Liver (tissue), 9 donors: ENCODE measurements around the gene PLEKHA6. TPM values are rescaled to one million over a fixed set of nuclear protein-coding genes. Genes with fewer than 3 reads are reported as not detected.

Source experiments
- DNase-seq: peaks from one replicate; pipeline ENCODE4 v3.0.0-alpha.2; 2017; ENCODE audit warnings: low spot score
- H3K27ac ChIP-seq, 2 donors: one replicate each; pipeline ENCODE4 v1.7.0; 2013; ENCODE audit warnings: inconsistent platforms in 2 of 2, low read length in 2 of 2, control low read depth in 1 of 2, low read depth in 1 of 2, mild to moderate bottlenecking in 1 of 2
- H3K27me3 ChIP-seq, 4 donors: one replicate each; pipeline versions ENCODE4 v1.6.1 to v1.7.0; 2013; ENCODE audit warnings: low read length in 3 of 4, inconsistent platforms in 1 of 4, mild to moderate bottlenecking in 1 of 4, moderate library complexity in 1 of 4; ENCODE audit not compliant: control insufficient read depth in 4 of 4, insufficient read depth in 4 of 4
- H3K36me3 ChIP-seq, 4 donors: one replicate each; pipeline versions ENCODE4 v1.6.1 to v1.7.0; 2013; ENCODE audit warnings: low read length in 3 of 4, mild to moderate bottlenecking in 3 of 4, low read depth in 1 of 4, moderate library complexity in 1 of 4; ENCODE audit not compliant: control insufficient read depth in 4 of 4, insufficient read depth in 3 of 4
- H3K4me1 ChIP-seq, 4 donors: one replicate each; pipeline versions ENCODE4 v1.6.1 to v1.7.0; 2013; ENCODE audit warnings: low read length in 3 of 4, mild to moderate bottlenecking in 3 of 4, moderate library complexity in 1 of 4; ENCODE audit not compliant: control insufficient read depth in 4 of 4, insufficient read depth in 4 of 4
- H3K4me3 ChIP-seq, 3 donors: one replicate each; pipeline versions ENCODE4 v1.6.1 to v1.7.0; 2013; ENCODE audit warnings: low read length in 3 of 3, control low read depth in 1 of 3, low read depth in 1 of 3, mild to moderate bottlenecking in 1 of 3
- H3K9ac ChIP-seq, 2 donors: one replicate each; pipeline ENCODE4 v1.7.0; 2013; ENCODE audit warnings: low read length in 2 of 2, mild to moderate bottlenecking in 2 of 2, moderate library complexity in 2 of 2, control low read depth in 1 of 2, low read depth in 1 of 2
- H3K9me3 ChIP-seq, 4 donors: one replicate each; pipeline versions ENCODE4 v1.6.1 to v1.7.0; 2013; ENCODE audit warnings: low read length in 3 of 4; ENCODE audit not compliant: control insufficient read depth in 4 of 4
- EGR1 ChIP-seq, 2 donors: IDR thresholded peaks; 2 replicates each; pipeline ENCODE4 v1.6.1; 2016 to 2018; ENCODE audit warnings: antibody characterized with exemption in 2 of 2, low read depth in 2 of 2
- GABPA ChIP-seq, 2 donors: IDR thresholded peaks in 1 of 2; conservative IDR thresholded peaks in 1 of 2; 2 replicates each; pipeline ENCODE4 v1.6.1; 2016; ENCODE audit warnings: antibody characterized with exemption in 2 of 2, mild to moderate bottlenecking in 1 of 2, moderate library complexity in 1 of 2
- HNF4A ChIP-seq, 2 donors: conservative IDR thresholded peaks; 2 replicates each; pipeline ENCODE4 v1.6.1; 2016; ENCODE audit warnings: antibody characterized with exemption in 2 of 2, mild to moderate bottlenecking in 2 of 2
- HNF4G ChIP-seq: IDR thresholded peaks from 2 replicates; pipeline ENCODE4 v1.6.1; 2016; ENCODE audit warnings: antibody characterized with exemption
- NR2F2 ChIP-seq: IDR thresholded peaks from 2 replicates; pipeline ENCODE4 v1.6.1; 2016; ENCODE audit warnings: antibody characterized with exemption
- RAD21 ChIP-seq, 2 donors: IDR thresholded peaks; 2 replicates each; pipeline ENCODE4 v1.6.1; 2016; ENCODE audit warnings: antibody characterized with exemption in 2 of 2, mild to moderate bottlenecking in 2 of 2
- RXRA ChIP-seq, 2 donors: IDR thresholded peaks; 2 replicates each; pipeline ENCODE4 v1.6.1; 2017 to 2018; ENCODE audit warnings: antibody characterized with exemption in 2 of 2, mild to moderate bottlenecking in 1 of 2
- TAF1 ChIP-seq: conservative IDR thresholded peaks from 2 replicates; pipeline ENCODE4 v1.6.1; 2016; ENCODE audit warnings: antibody characterized with exemption, mild to moderate bottlenecking
- YY1 ChIP-seq: IDR thresholded peaks from 2 replicates; pipeline ENCODE4 v1.6.1; 2016; ENCODE audit warnings: antibody characterized with exemption, mild to moderate bottlenecking
- WGBS: extraction: QIAGEN DNeasy Blood & Tissue Kit; methylation state at CpG from one replicate; pipeline ENCODE4 v1.1.7; 2013; 5-methylcytosine and 5-hydroxymethylcytosine counted together
- polyA plus RNA-seq, 2 donors: library from polyadenylated mRNA; stranded (reverse) in 1 of 2; unstranded in 1 of 2; fragments of 200-250 nt in 1 of 2; fragments of >200 nt in 1 of 2; fragmentation: Nextera tagmentation in 1 of 2; extraction: Ambion mirVana in 1 of 2; gene quantifications; one replicate each; pipeline versions ENCODE4 v1.2.1 to v1.2.3, GENCODE V29; 2013 to 2015
- total RNA-seq, 2 donors: library from RNA; depleted of rRNA; stranded (reverse); fragments of >200 nt; gene quantifications; one replicate each; pipeline ENCODE4 v1.2.3, GENCODE V29; 2014
- TF ChIP-seq, protein P1 (sequence below): fragments of 150-350 bp; IDR thresholded peaks from 2 replicates; pipeline ENCODE4 v1.5.1; 2017; ENCODE audit warnings: improper control_type of control experiment, low read depth, low read length; ENCODE audit not compliant: missing input control
- TF ChIP-seq, protein P2 (sequence below): IDR thresholded peaks from 2 replicates; pipeline ENCODE4 v1.6.1; 2016; ENCODE audit warnings: antibody characterized with exemption
- TF ChIP-seq, protein P3 (sequence below): IDR thresholded peaks from 2 replicates; pipeline ENCODE4 v1.6.1; 2016; ENCODE audit warnings: antibody characterized with exemption
- TF ChIP-seq, protein P4 (sequence below): IDR thresholded peaks from 2 replicates; pipeline ENCODE4 v1.6.1; 2016; ENCODE audit warnings: antibody characterized with exemption, mild to moderate bottlenecking
- donor health status: healthy.
- donor health status: healthy.
- donor health status: healthy.
- donor health status: healthy.
- donor health status: healthy.

Gene PLEKHA6
- total and polyA plus RNA-seq, 4 donors = 5.3 to 12.8 (median 7.6) TPM

DNA sequence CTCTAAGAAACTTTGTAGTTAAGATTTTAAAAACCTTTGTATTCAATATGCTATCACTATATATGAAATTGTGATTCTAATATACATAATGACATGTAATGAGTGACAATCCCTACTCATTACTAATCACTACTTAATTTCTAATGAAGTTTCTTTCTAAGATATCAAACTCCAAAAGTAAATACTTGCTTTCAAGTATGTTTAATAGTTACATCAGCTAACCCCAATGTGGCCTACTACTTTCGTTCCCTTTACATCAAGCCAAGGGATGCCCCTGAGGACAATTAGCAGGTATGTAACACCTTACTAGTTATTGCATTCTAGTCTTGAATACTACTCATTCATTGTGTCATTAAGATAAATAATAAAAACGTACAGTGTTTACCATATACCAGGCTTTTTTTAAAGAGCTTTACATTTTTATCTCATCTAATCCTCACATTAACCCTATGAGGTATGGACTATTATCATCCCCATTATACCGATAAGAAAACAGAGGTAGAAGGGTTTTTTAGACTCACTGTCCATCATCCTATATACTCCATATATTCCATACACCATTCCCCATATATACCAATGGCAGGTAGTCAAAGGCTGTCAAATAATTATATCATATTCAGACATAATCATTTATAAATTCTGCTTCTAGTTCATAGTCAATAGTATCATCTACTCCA, 47.7 kb upstream of the PLEKHA6 start:
- Histone ChIP-seq H3K27ac (peak overlapping the region in 1 of 2 donors; percentile 25), H3K27me3 (no peaks in the 10 kb centered on the region), H3K9ac (peak overlapping the region; percentile 99), H3K4me3 (peak overlapping the region; percentile 84 to 100 (median 96)), H3K9me3 (no peaks in the 10 kb centered on the region), H3K4me1 (peaks cover 5 to 42% (median 20%) of the 10 kb centered on the region in 4 donors), H3K36me3 (peaks cover 4 to 27% (median 25%) of the 10 kb centered on the region in 4 donors)
- TF ChIP-seq YY1 = no peak
- TF ChIP-seq, protein P1, sequence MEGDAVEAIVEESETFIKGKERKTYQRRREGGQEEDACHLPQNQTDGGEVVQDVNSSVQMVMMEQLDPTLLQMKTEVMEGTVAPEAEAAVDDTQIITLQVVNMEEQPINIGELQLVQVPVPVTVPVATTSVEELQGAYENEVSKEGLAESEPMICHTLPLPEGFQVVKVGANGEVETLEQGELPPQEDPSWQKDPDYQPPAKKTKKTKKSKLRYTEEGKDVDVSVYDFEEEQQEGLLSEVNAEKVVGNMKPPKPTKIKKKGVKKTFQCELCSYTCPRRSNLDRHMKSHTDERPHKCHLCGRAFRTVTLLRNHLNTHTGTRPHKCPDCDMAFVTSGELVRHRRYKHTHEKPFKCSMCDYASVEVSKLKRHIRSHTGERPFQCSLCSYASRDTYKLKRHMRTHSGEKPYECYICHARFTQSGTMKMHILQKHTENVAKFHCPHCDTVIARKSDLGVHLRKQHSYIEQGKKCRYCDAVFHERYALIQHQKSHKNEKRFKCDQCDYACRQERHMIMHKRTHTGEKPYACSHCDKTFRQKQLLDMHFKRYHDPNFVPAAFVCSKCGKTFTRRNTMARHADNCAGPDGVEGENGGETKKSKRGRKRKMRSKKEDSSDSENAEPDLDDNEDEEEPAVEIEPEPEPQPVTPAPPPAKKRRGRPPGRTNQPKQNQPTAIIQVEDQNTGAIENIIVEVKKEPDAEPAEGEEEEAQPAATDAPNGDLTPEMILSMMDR = no peak
- TF ChIP-seq EGR1 (IDR thresholded peaks at IDR 0.05; ENCODE audit: low read depth in 2 of 2) = no peak
- no peak for TF ChIP-seq HNF4G
- TF ChIP-seq NR2F2 = no peak
- TF ChIP-seq HNF4A (conservative IDR thresholded peaks at IDR 0.05) = no peak
- TF ChIP-seq, protein P2, sequence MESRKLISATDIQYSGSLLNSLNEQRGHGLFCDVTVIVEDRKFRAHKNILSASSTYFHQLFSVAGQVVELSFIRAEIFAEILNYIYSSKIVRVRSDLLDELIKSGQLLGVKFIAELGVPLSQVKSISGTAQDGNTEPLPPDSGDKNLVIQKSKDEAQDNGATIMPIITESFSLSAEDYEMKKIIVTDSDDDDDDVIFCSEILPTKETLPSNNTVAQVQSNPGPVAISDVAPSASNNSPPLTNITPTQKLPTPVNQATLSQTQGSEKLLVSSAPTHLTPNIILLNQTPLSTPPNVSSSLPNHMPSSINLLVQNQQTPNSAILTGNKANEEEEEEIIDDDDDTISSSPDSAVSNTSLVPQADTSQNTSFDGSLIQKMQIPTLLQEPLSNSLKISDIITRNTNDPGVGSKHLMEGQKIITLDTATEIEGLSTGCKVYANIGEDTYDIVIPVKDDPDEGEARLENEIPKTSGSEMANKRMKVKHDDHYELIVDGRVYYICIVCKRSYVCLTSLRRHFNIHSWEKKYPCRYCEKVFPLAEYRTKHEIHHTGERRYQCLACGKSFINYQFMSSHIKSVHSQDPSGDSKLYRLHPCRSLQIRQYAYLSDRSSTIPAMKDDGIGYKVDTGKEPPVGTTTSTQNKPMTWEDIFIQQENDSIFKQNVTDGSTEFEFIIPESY = no peak
- TF ChIP-seq, protein P3, sequence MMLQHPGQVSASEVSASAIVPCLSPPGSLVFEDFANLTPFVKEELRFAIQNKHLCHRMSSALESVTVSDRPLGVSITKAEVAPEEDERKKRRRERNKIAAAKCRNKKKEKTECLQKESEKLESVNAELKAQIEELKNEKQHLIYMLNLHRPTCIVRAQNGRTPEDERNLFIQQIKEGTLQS = no peak
- TF ChIP-seq, protein P4, sequence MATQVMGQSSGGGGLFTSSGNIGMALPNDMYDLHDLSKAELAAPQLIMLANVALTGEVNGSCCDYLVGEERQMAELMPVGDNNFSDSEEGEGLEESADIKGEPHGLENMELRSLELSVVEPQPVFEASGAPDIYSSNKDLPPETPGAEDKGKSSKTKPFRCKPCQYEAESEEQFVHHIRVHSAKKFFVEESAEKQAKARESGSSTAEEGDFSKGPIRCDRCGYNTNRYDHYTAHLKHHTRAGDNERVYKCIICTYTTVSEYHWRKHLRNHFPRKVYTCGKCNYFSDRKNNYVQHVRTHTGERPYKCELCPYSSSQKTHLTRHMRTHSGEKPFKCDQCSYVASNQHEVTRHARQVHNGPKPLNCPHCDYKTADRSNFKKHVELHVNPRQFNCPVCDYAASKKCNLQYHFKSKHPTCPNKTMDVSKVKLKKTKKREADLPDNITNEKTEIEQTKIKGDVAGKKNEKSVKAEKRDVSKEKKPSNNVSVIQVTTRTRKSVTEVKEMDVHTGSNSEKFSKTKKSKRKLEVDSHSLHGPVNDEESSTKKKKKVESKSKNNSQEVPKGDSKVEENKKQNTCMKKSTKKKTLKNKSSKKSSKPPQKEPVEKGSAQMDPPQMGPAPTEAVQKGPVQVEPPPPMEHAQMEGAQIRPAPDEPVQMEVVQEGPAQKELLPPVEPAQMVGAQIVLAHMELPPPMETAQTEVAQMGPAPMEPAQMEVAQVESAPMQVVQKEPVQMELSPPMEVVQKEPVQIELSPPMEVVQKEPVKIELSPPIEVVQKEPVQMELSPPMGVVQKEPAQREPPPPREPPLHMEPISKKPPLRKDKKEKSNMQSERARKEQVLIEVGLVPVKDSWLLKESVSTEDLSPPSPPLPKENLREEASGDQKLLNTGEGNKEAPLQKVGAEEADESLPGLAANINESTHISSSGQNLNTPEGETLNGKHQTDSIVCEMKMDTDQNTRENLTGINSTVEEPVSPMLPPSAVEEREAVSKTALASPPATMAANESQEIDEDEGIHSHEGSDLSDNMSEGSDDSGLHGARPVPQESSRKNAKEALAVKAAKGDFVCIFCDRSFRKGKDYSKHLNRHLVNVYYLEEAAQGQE = no peak
- no peak for DNase-seq
- WGBS = 2% methylated on average over 3 of the region's 3 CpGs

DNA sequence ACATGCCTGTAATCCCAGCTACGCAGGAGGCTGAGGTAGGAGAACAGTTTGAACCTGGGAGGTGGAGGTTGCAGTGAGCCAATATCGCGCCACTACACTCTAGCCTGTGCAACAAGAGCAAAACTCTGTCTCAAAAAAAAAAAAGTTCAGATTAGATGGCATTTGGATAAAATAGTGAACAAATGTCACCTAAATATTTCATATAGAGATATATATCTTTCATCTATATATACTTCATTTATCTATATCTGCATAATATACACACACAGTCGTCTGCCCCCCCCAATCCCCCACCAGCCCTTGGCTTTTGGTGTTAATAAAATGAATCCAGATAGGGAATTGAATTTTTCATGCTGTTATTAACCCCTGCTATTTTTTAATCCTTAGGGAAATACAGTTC, 46.9 kb upstream of the PLEKHA6 start:
- peaks cover 5 to 30% (median 27%) of the 10 kb centered on the region in 4 donors for H3K36me3 ChIP-seq
- no peaks in the 10 kb centered on the region for H3K27me3 ChIP-seq
- no peak for DNase-seq
- peak overlapping the region in 1 of 2 donors; percentile 99 for H3K9ac ChIP-seq
- H3K27ac ChIP-seq = no peak overlapping the region
- H3K4me1 ChIP-seq = peaks cover 5 to 42% (median 19%) of the 10 kb centered on the region in 4 donors
- H3K9me3 ChIP-seq = no peaks in the 10 kb centered on the region
- WGBS = 56% methylated on average over 4 of the region's 4 CpGs
- H3K4me3 ChIP-seq = peak overlapping the region; percentile 47 to 100 (median 96)
- TF ChIP-seq TAF1 = no peak
- no peak for TF ChIP-seq RXRA (IDR thresholded peaks at IDR 0.05)
- TF ChIP-seq, protein P1 = no peak
- no peak for TF ChIP-seq GABPA (IDR thresholded peaks at IDR 0.05 in 1 of 2, conservative IDR thresholded peaks at IDR 0.05 in 1 of 2)
- TF ChIP-seq, protein P2 = no peak
- TF ChIP-seq, protein P3 = no peak
- no peak for TF ChIP-seq HNF4G
- no peak for TF ChIP-seq RAD21 (IDR thresholded peaks at IDR 0.05)
